Sciatic nerve (tissue), 2 donors: ENCODE data around the gene DEFB112. TPM values are rescaled to one million over a fixed set of nuclear protein-coding genes. Genes with fewer than 3 reads are reported as not detected.

ENCODE experiments used
- ATAC-seq: fragments of 200-7000 bp; cut with Tn5 transposase; one replicate; pipeline ENCODE4 v1.9.1; 2020; ENCODE audit warnings: mild to moderate bottlenecking, moderate library complexity
- DNase-seq: peaks from one replicate; pipeline ENCODE4 v3.0.0-alpha.2; 2020; ENCODE audit warnings: low spot score
- intact Hi-C: fragments of 100-400 bp; cut with DNase I; formaldehyde crosslinking; loops from one replicate; pipeline ENCODE4 v1.14.2; 2022
- total RNA-seq: library from RNA; stranded (reverse); fragmentation: NEBNext Ultra II Directional; extraction: Animal tissue kit (Norgen Biotek cat#: 25700); gene quantifications from one replicate; pipeline ENCODE4 v1.2.1, GENCODE V29; 2021
- donor health status: DM: no; HTN: no; CAD: no.
- donor health status: DM: no; HTN: no; CAD: no.

Gene DEFB112
- total RNA-seq, 1 donor from 2014 or later, result not detected

DNA sequence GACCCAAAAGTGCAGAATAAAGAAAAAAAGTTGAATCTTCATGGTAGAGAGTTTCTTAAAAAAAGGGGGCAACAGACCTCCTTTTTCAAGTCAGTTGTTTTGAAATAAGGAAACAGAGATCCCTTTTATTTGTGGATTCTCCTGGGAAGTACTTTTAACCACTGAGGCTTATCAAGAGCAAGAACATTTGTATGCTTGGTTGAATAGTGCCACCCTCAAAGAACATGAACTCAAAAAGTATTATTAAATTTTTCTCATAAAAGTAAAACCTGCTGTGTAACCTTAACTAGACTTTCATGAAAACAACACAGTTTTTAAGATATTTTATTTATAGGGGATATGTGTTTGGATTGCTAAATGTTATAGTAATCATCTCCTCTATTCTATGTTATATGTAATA, 27.8 kb downstream of the DEFB112 start, which contains the start of gene DEFB110:
Gene DEFB110 (minus strand): TSS at position 101 of the 400 bp plus-strand sequence. CDS start 59 bp downstream, at position 42.
- DNase-seq (no peak), ATAC-seq (no peak)
- intact Hi-C loops, result no loop called here

GRCh38 chr6:50007819-50008218, 41.9 kb downstream of the DEFB112 start:
- ATAC-seq (no peak), DNase-seq (no peak)
- intact Hi-C loops, result no loop called here

GRCh38 chr6:50003139-50003538, 46.6 kb downstream of the DEFB112 start:
- ATAC-seq (no peak), DNase-seq (no peak)
- intact Hi-C loops, result no loop called here

DNA sequence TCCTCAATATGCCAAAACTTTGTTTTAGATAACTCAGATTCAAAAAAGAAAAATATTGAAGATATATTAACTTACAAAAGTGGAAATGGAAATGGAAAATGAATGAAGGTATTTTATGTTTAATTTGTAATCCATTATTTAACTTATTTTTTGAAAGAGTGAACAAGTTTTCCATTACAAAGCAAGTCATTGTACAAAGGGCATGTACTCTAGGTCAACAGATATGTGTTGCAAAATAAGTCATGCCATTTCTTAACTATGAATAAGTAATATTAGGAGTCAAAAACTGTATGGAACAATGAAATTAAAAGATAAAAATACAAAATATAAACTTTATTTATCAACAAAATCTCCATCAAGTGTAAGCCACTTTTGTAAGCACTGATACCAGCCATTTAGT, 54.5 kb downstream of the DEFB112 start:
- intact Hi-C loops, result no loop called here
- no peak for DNase-seq
- no peak for ATAC-seq

Other genes with a start within 250 kb of the DEFB112 start
- gene CRISP1, start 183.4 kb downstream of the DEFB112 start, total RNA-seq, result not detected
- not detected for gene DEFB114, start 85.8 kb downstream of the DEFB112 start, total RNA-seq
- gene DEFB113, start 80.3 kb downstream of the DEFB112 start, total RNA-seq, result not detected
- gene DEFB110, start 27.9 kb downstream of the DEFB112 start, total RNA-seq, result not detected